ENCODE measurements around the gene ASTN2. TPM values are rescaled to one million over a fixed set of nuclear protein-coding genes. Genes with fewer than 3 reads are reported as not detected.

The ASTN2 gene
- total RNA-seq, 1 donor from 2014 or later: 2.1 TPM

- no peak for DNase-seq (ENCODE audit: low read depth, low spot score)
These were observed 291.9 kb downstream of the ASTN2 start for GRCh38 chr9:117122953-117123352.

- DNase-seq (ENCODE audit: low read depth, low spot score): no peak
These were observed 292.8 kb downstream of the ASTN2 start for GRCh38 chr9:117122102-117122501.

DNA sequence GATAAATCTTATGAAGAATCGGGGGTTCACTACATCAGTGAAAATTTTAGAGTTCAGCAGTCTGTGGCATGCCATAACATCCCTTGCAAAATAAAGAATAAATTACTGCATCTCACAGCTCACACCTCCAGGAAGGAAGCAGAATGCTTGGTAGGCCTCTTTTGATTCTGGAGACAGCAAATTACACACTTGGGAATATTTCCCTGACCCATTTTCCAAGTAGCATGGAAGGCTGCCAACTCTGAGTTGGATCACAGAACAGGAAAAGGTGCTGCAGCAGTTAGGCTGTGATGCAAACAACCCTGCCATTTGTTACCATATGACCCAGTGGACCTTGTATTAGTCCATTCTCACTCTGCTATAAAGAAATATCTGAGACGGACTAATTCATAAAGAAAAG, 293.5 kb downstream of the ASTN2 start:
- no peak for DNase-seq (ENCODE audit: low read depth, low spot score)

DNA sequence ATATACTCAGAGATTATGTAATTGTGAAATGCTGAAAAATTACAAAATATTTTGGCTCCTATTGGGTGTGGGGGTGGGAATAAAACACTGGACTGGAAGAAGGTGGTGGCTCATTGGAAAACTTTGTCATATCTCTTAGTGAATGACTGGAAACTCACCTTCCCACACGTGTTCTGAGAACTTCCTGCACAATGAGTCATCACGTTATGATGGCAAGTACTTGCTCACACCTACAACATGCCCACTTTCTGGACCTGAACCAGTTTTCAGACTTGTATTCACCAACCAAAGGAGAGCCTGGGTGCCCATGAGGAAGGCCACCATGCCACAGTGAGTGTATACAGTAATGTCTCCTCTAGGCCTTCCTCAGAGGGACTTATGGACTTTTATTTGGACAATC, 294.8 kb downstream of the ASTN2 start:
- no peak for DNase-seq (ENCODE audit: low read depth, low spot score)

GRCh38 chr9:117116084-117116483, 298.8 kb downstream of the ASTN2 start:
- no peak for DNase-seq (ENCODE audit: low read depth, low spot score)

GRCh38 chr9:117114768-117115167, 300.1 kb downstream of the ASTN2 start:
- DNase-seq (ENCODE audit: low read depth, low spot score): no peak

- DNase-seq (ENCODE audit: low read depth, low spot score): no peak
These were observed 310.0 kb downstream of the ASTN2 start for GRCh38 chr9:117104716-117105495.

- no peak for DNase-seq (ENCODE audit: low read depth, low spot score)
These were observed 310.7 kb downstream of the ASTN2 start for GRCh38 chr9:117104206-117104605.

DNA sequence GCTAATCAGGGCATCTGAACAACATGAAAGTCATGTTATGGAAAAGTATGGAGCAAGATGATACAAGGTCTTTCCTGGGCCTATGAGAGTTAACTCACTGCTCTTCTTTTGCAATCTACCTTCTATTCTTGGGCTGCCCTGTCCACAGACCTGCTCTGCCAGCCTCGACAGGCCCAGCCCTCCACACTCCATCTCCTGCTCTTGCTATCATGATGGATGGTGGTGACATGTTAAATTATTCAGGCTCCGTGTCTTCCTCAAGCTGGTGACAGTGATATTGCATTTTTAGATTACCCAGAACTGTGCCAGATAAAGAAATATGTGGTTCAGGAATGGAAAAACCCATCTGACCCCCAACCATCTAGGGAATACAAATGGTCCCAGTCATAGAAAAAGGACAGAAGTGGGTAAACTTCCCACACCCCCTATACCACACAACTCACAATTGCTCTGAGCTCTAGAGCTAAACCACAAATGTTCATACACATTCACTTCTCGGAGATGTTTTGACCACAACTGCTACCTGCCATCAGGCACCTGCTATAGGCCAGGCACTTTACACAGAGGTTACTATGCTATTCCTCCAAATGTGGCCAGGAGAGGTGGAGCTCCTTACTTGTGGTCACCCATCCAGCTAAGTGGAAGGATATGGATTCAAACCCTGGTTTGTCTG, 311.3 kb downstream of the ASTN2 start:
- DNase-seq (ENCODE audit: low read depth, low spot score): no peak

- DNase-seq (ENCODE audit: low read depth, low spot score): no peak
These were observed 313.8 kb downstream of the ASTN2 start for GRCh38 chr9:117101008-117101407.

DNA sequence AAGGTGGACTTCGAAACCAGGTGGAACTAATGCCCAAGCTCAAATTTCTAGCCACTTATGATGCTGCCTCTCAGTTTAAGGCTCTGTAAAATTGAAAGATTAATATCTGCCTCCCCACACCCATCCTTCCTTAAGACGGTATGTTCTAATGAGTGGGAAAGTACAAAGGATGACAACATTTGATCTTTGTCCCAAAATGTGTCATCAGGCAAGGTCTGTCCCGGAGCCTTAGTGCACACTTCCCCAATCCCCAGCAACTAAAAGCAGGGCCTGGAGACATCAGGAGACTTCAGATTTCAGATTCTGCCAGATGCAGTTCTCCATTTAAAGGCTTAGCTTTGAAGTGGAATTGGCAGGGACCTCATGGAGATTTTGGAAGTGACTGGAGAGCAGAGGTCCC, 316.5 kb downstream of the ASTN2 start:
- no peak for DNase-seq (ENCODE audit: low read depth, low spot score)

GRCh38 chr9:117097761-117098160, 317.1 kb downstream of the ASTN2 start:
- no peak for DNase-seq (ENCODE audit: low read depth, low spot score)

- DNase-seq (ENCODE audit: low read depth, low spot score): no peak
These were observed 318.7 kb downstream of the ASTN2 start for GRCh38 chr9:117096138-117096537.

DNA sequence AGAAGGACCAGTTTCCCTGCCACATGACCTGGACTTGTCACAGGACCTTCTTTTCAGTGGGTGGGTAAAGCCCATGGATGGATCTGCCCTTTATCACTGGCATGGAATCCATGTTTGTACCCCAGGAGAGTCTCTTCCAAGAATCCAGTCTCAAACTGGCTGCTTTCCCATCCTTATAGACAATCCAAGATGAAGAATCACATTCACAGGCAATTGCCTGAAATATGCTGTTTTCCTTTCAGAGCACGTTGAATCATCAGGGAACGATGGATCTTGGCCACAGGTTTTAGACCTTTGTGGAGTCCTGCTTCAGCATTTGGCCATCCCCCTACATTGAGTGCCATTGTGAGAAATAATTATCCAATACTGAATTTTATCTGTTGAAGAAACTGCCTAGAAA, 319.8 kb downstream of the ASTN2 start:
- no peak for DNase-seq (ENCODE audit: low read depth, low spot score)

DNA sequence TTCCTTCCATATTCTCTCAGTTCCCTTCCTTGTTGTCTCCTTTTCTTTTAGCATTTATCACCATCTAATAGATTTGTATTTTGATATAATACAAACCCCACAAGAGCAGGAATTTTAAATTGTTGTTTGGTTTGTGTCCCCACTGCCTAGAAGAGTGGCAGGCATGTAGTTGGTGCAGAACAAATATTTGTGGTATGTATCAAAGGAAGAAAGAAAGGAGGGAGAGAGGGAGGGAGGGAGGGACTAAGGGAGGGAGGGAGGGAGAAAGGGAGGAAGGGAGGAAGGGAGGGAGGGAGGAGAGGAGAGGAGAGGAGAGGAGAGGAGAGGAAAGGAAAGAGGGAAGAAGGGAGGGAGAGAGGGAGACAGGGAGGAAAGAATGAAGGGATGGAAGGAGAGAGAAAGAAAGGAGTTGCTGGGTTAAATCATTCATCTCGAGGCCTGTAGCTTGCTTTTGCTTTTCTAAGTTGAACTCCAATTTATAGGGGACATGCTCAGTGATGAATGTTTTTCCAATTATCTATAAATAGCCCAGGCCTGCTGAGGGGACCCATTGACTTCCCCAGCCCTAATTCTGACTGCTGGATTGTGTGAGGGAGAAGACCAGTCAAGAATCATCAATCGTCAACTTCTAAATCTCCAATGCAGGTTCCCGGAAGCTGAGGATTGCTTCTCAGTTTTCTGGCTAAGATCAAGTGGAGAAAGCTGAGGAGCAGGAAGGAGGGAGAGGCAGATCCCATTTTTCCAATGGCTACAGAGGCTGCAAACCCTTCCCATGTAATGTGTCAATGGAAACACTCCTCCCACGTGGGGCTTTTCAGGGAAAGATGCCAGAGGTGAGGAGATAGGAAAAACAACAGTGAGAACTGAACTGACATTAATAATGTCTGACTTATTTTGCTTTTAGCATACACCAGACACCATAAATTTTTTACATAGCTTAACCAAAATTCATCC, 320.7 kb downstream of the ASTN2 start:
- DNase-seq (ENCODE audit: low read depth, low spot score): no peak

GRCh38 chr9:117092582-117092981, 322.3 kb downstream of the ASTN2 start:
- no peak for DNase-seq (ENCODE audit: low read depth, low spot score)

DNA sequence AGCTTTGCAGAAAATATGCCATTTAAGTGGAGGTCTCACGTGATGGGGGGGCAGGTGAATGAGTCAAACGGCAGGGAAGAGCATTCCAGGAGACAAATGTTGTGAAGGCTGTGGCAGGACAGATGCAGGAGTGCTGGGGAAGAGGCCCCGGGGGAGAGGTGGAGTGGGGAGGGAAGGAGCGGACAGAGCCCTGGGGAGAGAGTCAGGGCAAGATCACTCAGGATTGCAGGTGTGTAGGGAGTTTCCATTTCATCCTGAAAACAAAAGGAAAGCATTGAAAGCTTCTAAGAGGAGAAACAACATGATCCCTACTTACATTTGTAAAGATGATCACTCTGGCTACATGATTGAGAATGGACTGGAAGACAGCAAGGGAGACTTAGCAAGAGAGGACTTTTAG, 323.3 kb downstream of the ASTN2 start:
- no peak for DNase-seq (ENCODE audit: low read depth, low spot score)

- DNase-seq (ENCODE audit: low read depth, low spot score): no peak
These were observed 326.1 kb downstream of the ASTN2 start for GRCh38 chr9:117088786-117089185.

- DNase-seq (ENCODE audit: low read depth, low spot score): no peak
These were observed 326.7 kb downstream of the ASTN2 start for GRCh38 chr9:117088140-117088539.

- no peak for DNase-seq (ENCODE audit: low read depth, low spot score)
These were observed 330.6 kb downstream of the ASTN2 start for GRCh38 chr9:117084221-117084620.

- DNase-seq (ENCODE audit: low read depth, low spot score): no peak
These were observed 331.3 kb downstream of the ASTN2 start for GRCh38 chr9:117083559-117083958.
